ENCODE measurements around the gene IDH3B. TPM values are rescaled to one million over a fixed set of nuclear protein-coding genes. Genes with fewer than 3 reads are reported as not detected.

The IDH3B gene
- total and polyA plus RNA-seq, 2 of the 13 experiments (the other 11 are each of a cell fraction or from before 2014, with no cell fraction given), result 215 to 254 TPM

GRCh38 chr20:2663887-2664719 lies at the start of gene IDH3B (continued):
- TF ChIP-seq DPF2 (CRISPR knock-in tag; IDR thresholded peaks at IDR 0.05; ENCODE audit: borderline replicate concordance, low read depth) (no peak), ZNF567 (CRISPR knock-in tag; IDR thresholded peaks at IDR 0.05; ENCODE audit: borderline replicate concordance) (peak; percentile 63; the same call in 1 of the 2 replicates), LBX2 (CRISPR knock-in tag; IDR thresholded peaks at IDR 0.05; ENCODE audit: borderline replicate concordance) (no peak), PBX3 (CRISPR knock-in tag; IDR thresholded peaks at IDR 0.05; ENCODE audit: borderline replicate concordance) (no peak), IKZF5 (CRISPR knock-in tag; IDR thresholded peaks at IDR 0.05) (peak; percentile 97), USF2 (IDR thresholded peaks at IDR 0.05; ENCODE audit: low read depth, low read length) (no peak), USF2 (CRISPR knock-in tag; IDR thresholded peaks at IDR 0.05; ENCODE audit: borderline replicate concordance) (no peak), ZC3H4 (CRISPR knock-in tag; IDR thresholded peaks at IDR 0.05; ENCODE audit: borderline replicate concordance) (0 out of 2 replicates have a peak, but pooled peaks have one; percentile 14), POLR2A (IDR thresholded peaks at IDR 0.05; ENCODE audit: insufficient read depth in 1 of 2, low read depth in 2 of 2, low read length in 2 of 2) (peak; percentile 94 to 95), NR1H2 (CRISPR knock-in tag; IDR thresholded peaks at IDR 0.05; ENCODE audit: borderline replicate concordance, low read depth) (peak; percentile 61; the same call in 1 of the 2 replicates), ZNF574 (CRISPR knock-in tag; IDR thresholded peaks at IDR 0.05) (peak; percentile 98), ZNF317 (CRISPR knock-in tag; IDR thresholded peaks at IDR 0.05) (peak; percentile 64; the same call in 1 of the 2 replicates), ZNF646 (CRISPR knock-in tag; IDR thresholded peaks at IDR 0.05) (no peak)

Measured in HepG2 (cell line).